GM18505 (cell line): ENCODE measurements around the gene GGT6.

Source experiments
- ATAC-seq: cut with Tn5 transposase; IDR thresholded peaks from one replicate; pipeline ENCODE4 v1.9.1; 2021; ENCODE audit not compliant: unreplicated experiment
- POLR2A ChIP-seq: IDR thresholded peaks from 4 replicates; pipeline ENCODE4 v1.6.1; 2011; ENCODE audit warnings: borderline replicate concordance; ENCODE audit not compliant: insufficient read depth, insufficient read length; ENCODE audit errors: extremely low read depth

Gene GGT6

DNA sequence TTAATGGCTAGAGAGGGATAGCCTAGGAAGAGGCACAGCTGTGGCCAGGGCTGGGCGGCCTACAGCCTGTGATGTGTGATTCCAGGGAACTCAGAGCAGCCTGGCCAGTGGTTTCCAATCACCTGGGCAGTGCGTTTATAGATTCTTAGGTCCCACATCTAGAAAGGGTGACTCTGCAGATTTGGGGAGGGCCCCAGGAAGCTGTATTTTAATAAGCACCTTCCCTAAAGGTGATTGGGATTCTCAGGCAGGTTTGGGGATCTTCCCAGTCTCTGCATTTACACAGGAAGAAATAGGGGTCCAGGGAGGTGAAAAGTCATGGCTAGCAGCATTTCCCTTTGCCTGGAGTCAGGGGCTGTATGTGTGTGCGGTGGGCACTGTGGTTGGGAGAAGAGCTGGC is 52.2 kb downstream of the GGT6 start:
- no peak for ATAC-seq
- no peak for TF ChIP-seq POLR2A

DNA sequence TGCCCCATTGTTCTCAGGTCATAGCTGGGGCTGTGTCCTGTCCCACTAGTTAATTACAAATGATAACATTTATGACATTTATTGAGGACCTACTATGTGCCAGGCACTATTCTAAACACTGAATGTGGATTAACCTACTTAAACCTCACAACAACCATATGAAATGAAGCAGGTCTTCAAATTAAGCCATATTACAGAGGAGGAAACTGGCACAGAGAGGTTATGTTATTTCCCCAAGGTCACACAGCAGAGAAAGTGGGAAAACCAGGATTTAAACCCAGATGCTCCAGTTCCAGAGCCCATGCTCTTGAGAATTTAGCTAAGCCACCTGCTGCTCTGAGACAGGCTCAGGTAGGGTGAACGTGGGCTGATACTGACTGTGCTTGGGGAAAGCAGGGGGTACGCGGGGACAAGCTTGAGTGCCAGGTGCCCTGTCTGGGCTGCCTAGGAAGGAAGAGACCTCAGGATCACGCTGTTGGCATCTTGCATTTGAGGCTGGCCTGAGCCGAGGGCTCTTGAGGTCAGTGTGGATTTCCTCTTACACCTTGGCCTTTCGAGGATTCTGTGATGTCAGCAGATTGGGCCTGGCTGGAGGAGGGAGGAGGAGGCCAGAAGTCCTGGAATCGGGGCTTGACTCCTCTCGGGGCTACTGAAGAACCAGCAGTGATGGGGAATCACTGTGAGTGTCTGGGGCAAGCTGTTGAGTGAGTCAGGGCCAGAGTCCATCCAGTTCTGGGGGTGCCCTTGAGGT is 52.8 kb downstream of the GGT6 start:
- no peak for TF ChIP-seq POLR2A
- ATAC-seq = no peak
